HepG2 (cell line): ENCODE results near the gene CARMIL3. TPM values are rescaled to one million over a fixed set of nuclear protein-coding genes. Genes with fewer than 3 reads are reported as not detected.

Source experiments
- ATRX ChIP-seq: sonication (generic); formaldehyde crosslinking; IDR thresholded peaks from 2 replicates; pipeline ENCODE4 v1.4.0; 2020; ENCODE audit warnings: missing genetic modification reagents, borderline replicate concordance
- CREB1 ChIP-seq, 2 experiments: fragments of 450-650 bp in 1 of 2; IDR thresholded peaks; 2 replicates each; pipeline ENCODE4 v1.6.1; 2016 to 2017; ENCODE audit warnings: control low read depth in 1 of 2, mild to moderate bottlenecking in 1 of 2, missing compliant biosample characterization in 1 of 2, missing genetic modification characterization in 1 of 2
- FOXM1 ChIP-seq: sonication (generic); formaldehyde crosslinking; IDR thresholded peaks from 2 replicates; pipeline ENCODE4 v1.5.0; 2020; ENCODE audit warnings: missing genetic modification reagents
- GTF2F1 ChIP-seq: fragments of 150-350 bp; IDR thresholded peaks from 2 replicates; pipeline ENCODE4 v1.6.1; 2014; ENCODE audit warnings: low read length
- GZF1 ChIP-seq: sonication (generic); formaldehyde crosslinking; IDR thresholded peaks from 2 replicates; pipeline ENCODE4 v1.5.1; 2020; ENCODE audit warnings: mild to moderate bottlenecking, missing genetic modification reagents
- JUND ChIP-seq: sonication (generic); formaldehyde crosslinking; IDR thresholded peaks from 2 replicates; pipeline ENCODE4 v1.8.0; 2022; ENCODE audit warnings: mild to moderate bottlenecking, missing genetic modification reagents
- KDM2A ChIP-seq: sonication (generic); formaldehyde crosslinking; IDR thresholded peaks from 2 replicates; pipeline ENCODE4 v1.4.0; 2020; ENCODE audit warnings: low read depth, missing genetic modification reagents, borderline replicate concordance
- MYNN ChIP-seq: sonication (generic); formaldehyde crosslinking; IDR thresholded peaks from 2 replicates; pipeline ENCODE4 v1.4.0; 2020; ENCODE audit warnings: mild to moderate bottlenecking, low read depth, missing genetic modification reagents
- RFXANK ChIP-seq: IDR thresholded peaks from 2 replicates; pipeline ENCODE4 v1.6.1; 2016
- TEAD3 ChIP-seq: optimal IDR thresholded peaks from 2 replicates; pipeline ENCODE3; 2016; ENCODE audit warnings: borderline replicate concordance
- ZBTB21 ChIP-seq: sonication (generic); formaldehyde crosslinking; IDR thresholded peaks from 2 replicates; pipeline ENCODE4 v1.4.0; 2020; ENCODE audit warnings: missing genetic modification reagents
- ZNF180 ChIP-seq: sonication (generic); formaldehyde crosslinking; IDR thresholded peaks from 2 replicates; pipeline ENCODE4 v1.4.0; 2020; ENCODE audit warnings: low read depth, missing genetic modification reagents, borderline replicate concordance
- ZNF292 ChIP-seq: sonication (generic); formaldehyde crosslinking; IDR thresholded peaks from 2 replicates; pipeline ENCODE4 v1.8.1; 2022; ENCODE audit warnings: mild to moderate bottlenecking, low read depth, missing genetic modification reagents, borderline replicate concordance
- ZNF296 ChIP-seq: sonication (generic); formaldehyde crosslinking; conservative IDR thresholded peaks from 2 replicates; pipeline ENCODE4 v1.5.0; 2020; ENCODE audit warnings: mild to moderate bottlenecking, missing genetic modification reagents
- ZNF350 ChIP-seq: sonication (generic); formaldehyde crosslinking; IDR thresholded peaks from 2 replicates; pipeline ENCODE4 v1.4.0; 2020; ENCODE audit warnings: mild to moderate bottlenecking, low read depth, missing genetic modification reagents, borderline replicate concordance
- ZNF619 ChIP-seq: sonication (generic); formaldehyde crosslinking; IDR thresholded peaks from 2 replicates; pipeline ENCODE4 v1.4.0; 2020; ENCODE audit warnings: mild to moderate bottlenecking, missing genetic modification reagents
- polyA plus RNA-seq, 8 experiments: library from polyadenylated mRNA; depleted of rRNA in 3 of 8; stranded (reverse) in 7 of 8; unstranded in 1 of 8; fragments of >200 nt; fragmentation: Illumina TruSeq in 4 of 8; extraction: Trizol in 4 of 8; gene quantifications; 2 replicates each; pipeline versions ENCODE4 v1.2.1 to v1.2.3, GENCODE V29; 2011 to 2016; ENCODE audit warnings: low read depth in 4 of 8, missing spikeins in 1 of 8, mixed read lengths in 1 of 8; ENCODE audit not compliant: insufficient read depth in 1 of 8
- total RNA-seq, 5 experiments: library from RNA; depleted of rRNA; stranded (reverse); fragments of >200 nt; fragmentation: Illumina TruSeq; extraction: Trizol; gene quantifications; 2 replicates each; pipeline ENCODE4 v1.2.3, GENCODE V29; 2016; ENCODE audit warnings: low read depth in 1 of 5
- TF ChIP-seq, protein P1 (sequence below): sonication (generic); formaldehyde crosslinking; IDR thresholded peaks from 2 replicates; pipeline ENCODE4 v1.8.0; 2022; ENCODE audit warnings: missing genetic modification reagents, mild to moderate bottlenecking, inconsistent platforms, borderline replicate concordance
- TF ChIP-seq, protein P2 (sequence below): sonication (generic); formaldehyde crosslinking; IDR thresholded peaks from 2 replicates; pipeline ENCODE4 v1.4.0; 2020; ENCODE audit warnings: missing genetic modification reagents
- TF ChIP-seq, protein P3 (sequence below): sonication (generic); formaldehyde crosslinking; IDR thresholded peaks from 2 replicates; pipeline ENCODE4 v1.5.1; 2020; ENCODE audit warnings: mild to moderate bottlenecking, missing genetic modification reagents, moderate library complexity

Gene CARMIL3
- total and polyA plus RNA-seq, 2 of the 13 experiments (the other 11 are each of a cell fraction or from before 2014, with no cell fraction given), result 0.27 to 0.55 TPM

DNA sequence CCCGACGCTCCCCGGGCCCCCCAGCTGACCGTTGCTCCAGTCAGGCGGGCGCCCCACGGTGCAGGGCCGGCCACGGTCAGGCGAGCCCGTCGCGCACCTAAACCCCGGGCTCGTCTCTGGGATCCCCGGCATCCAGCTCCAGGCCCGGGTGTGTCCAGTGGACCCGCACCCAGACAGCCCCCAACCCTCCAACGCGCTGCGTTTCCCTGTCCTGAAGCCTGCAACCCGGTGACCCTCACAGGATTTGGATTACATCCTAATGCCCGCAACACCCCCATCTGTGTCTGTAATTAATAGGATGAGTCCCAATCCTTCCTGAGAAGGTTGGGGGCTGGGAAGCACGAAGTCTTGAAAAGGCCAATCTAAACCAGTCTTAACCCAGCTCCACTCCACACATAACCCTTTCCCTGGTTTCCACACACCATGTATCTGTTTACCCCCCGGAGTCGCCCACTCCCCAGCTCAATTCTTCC, 30.0 kb downstream of the CARMIL3 start (continued):
- TF ChIP-seq KDM2A (CRISPR knock-in tag) (no peak; the same call in 1 of the 2 replicates), ATRX (no peak), JUND (CRISPR knock-in tag) (no peak), FOXM1 (0 out of 2 replicates have a peak, but pooled peaks have one; percentile 14), ZNF292 (CRISPR knock-in tag) (peak; percentile 2; the same call in 1 of the 2 replicates), ZNF619 (CRISPR knock-in tag) (no peak), MYNN (CRISPR knock-in tag) (no peak; the same call in 1 of the 2 replicates), GZF1 (CRISPR knock-in tag) (no peak), RFXANK (CRISPR knock-in tag) (no peak), ZBTB21 (CRISPR knock-in tag) (no peak), CREB1 (IDR thresholded peaks at IDR 0.05) (no peak), CREB1 (CRISPR knock-in tag; IDR thresholded peaks at IDR 0.05) (no peak), ZNF180 (no peak; the same call in none of the 2 replicates), TEAD3 (CRISPR knock-in tag) (no peak), ZNF296 (CRISPR knock-in tag) (no peak), GTF2F1 (no peak), ZNF350 (CRISPR knock-in tag) (no peak)
- TF ChIP-seq, protein P1, sequence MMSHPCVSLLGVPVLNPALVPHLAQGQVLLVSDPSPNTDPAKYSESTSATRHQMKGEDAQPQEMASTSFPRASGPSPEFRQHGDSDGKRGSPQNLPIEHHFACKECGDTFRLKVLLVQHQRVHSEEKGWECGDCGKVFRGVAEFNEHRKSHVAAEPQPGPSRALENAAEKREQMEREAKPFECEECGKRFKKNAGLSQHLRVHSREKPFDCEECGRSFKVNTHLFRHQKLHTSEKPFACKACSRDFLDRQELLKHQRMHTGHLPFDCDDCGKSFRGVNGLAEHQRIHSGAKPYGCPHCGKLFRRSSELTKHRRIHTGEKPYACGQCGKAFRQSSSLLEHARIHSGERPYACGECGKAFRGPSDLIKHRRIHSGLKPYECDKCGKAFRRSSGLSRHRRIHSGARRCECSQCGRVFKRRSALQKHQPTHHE (CRISPR knock-in tag), result 0 out of 2 replicates have a peak, but pooled peaks have one; percentile 25
- TF ChIP-seq, protein P2, sequence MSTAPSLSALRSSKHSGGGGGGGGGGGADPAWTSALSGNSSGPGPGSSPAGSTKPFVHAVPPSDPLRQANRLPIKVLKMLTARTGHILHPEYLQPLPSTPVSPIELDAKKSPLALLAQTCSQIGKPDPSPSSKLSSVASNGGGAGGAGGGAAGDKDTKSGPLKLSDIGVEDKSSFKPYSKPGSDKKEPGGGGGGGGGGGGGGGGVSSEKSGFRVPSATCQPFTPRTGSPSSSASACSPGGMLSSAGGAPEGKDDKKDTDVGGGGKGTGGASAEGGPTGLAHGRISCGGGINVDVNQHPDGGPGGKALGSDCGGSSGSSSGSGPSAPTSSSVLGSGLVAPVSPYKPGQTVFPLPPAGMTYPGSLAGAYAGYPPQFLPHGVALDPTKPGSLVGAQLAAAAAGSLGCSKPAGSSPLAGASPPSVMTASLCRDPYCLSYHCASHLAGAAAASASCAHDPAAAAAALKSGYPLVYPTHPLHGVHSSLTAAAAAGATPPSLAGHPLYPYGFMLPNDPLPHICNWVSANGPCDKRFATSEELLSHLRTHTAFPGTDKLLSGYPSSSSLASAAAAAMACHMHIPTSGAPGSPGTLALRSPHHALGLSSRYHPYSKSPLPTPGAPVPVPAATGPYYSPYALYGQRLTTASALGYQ (CRISPR knock-in tag), result peak; percentile 31; the same call in 1 of the 2 replicates
- TF ChIP-seq, protein P3, sequence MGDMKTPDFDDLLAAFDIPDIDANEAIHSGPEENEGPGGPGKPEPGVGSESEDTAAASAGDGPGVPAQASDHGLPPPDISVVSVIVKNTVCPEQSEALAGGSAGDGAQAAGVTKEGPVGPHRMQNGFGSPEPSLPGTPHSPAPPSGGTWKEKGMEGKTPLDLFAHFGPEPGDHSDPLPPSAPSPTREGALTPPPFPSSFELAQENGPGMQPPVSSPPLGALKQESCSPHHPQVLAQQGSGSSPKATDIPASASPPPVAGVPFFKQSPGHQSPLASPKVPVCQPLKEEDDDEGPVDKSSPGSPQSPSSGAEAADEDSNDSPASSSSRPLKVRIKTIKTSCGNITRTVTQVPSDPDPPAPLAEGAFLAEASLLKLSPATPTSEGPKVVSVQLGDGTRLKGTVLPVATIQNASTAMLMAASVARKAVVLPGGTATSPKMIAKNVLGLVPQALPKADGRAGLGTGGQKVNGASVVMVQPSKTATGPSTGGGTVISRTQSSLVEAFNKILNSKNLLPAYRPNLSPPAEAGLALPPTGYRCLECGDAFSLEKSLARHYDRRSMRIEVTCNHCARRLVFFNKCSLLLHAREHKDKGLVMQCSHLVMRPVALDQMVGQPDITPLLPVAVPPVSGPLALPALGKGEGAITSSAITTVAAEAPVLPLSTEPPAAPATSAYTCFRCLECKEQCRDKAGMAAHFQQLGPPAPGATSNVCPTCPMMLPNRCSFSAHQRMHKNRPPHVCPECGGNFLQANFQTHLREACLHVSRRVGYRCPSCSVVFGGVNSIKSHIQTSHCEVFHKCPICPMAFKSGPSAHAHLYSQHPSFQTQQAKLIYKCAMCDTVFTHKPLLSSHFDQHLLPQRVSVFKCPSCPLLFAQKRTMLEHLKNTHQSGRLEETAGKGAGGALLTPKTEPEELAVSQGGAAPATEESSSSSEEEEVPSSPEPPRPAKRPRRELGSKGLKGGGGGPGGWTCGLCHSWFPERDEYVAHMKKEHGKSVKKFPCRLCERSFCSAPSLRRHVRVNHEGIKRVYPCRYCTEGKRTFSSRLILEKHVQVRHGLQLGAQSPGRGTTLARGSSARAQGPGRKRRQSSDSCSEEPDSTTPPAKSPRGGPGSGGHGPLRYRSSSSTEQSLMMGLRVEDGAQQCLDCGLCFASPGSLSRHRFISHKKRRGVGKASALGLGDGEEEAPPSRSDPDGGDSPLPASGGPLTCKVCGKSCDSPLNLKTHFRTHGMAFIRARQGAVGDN, result no peak; the same call in 1 of the 2 replicates
